22Rv1 (cell line): ENCODE data around the gene NPIPA3.
"Not testable (repeated sequence)": the region's sequence is repeated elsewhere in the genome, so short reads cannot be mapped to it uniquely, and the experiment has no call there.

Experiments
- CTCF ChIP-seq: fragments of 450-650 bp; IDR thresholded peaks from 2 replicates; pipeline ENCODE4 v1.5.1; 2017; ENCODE audit warnings: mild to moderate bottlenecking
- ZFX ChIP-seq: fragments of 450-650 bp; IDR thresholded peaks from 2 replicates; pipeline ENCODE4 v1.6.1; 2017; ENCODE audit warnings: antibody characterized with exemption, borderline replicate concordance

- TF ChIP-seq CTCF, ZFX: not testable (repeated sequence)
Measured at GRCh38 chr16:14742273-14743128, 39.3 kb downstream of the NPIPA3 start, which contains the start of gene NPIPA2.
